Measurements from ENCODE around the gene SF3B5.
"Not testable (repeated sequence)": the region's sequence is repeated elsewhere in the genome, so short reads cannot be mapped to it uniquely, and the experiment has no call there.

SF3B5 gene

DNA sequence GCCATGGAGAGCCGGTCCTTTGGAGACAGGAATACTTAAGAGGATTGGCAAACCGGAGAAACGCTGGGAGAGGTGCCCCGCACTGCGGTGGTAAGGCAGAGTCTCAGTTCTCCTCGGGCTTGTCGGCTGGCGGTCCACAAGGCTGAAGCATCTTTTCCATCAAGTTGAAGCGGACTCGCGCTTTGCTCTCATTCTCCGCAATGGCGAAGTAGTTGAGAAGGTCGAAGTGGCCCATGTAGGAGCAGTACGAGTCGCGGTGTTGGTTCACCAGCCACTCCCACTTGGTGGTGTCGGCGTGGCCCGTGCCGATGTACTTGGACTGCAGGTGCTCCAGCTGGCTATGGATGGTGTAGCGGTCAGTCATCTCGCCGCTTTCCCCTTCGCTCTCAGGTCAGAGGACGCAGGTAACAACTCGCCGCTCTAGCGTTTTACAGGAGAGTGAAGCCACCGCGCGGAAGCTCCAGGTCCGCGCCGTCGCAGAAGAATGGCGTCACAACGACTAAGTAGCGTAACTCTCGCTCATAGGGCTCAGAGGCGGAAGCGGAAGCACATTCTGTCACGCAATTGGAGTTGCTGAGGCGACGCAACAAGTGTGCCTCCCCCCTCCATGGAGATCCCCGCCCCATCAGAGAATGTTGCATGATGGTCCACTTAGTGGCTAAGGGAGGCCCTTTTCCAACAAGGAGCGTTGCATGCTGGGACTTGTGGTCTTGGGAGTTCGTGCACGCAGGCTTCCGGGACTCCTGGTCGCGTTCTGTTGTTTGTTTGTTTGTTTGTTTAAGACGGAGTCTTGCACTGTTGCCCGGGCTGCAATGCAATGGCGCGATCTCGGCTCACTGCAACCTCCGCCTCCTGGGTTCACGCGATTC, at the start of gene SF3B5:
TSS of gene SF3B5 (minus strand) at position 440 of the 869 bp plus-strand sequence. CDS start at position 364, 76 bp downstream.
- DNase-seq = peak; percentile 98

DNA sequence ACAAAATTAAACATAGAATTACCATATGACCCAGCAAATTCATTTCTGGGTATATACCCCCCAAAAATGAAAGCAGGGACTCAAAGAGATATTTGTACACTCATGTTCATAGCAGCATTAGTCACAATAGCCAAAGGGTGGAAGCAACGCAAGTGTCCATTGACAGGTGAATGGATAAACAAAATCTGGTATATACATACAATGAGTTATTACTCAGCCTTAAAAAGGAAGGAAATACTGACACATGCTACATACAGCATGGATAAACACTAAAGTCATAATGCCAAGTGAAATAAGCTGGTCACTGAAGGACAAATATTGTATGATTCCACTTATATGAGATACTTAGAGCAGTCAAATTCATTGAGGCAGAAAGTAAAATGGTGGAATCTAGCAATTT, 49.6 kb upstream of the SF3B5 start:
- no peak for DNase-seq

DNA sequence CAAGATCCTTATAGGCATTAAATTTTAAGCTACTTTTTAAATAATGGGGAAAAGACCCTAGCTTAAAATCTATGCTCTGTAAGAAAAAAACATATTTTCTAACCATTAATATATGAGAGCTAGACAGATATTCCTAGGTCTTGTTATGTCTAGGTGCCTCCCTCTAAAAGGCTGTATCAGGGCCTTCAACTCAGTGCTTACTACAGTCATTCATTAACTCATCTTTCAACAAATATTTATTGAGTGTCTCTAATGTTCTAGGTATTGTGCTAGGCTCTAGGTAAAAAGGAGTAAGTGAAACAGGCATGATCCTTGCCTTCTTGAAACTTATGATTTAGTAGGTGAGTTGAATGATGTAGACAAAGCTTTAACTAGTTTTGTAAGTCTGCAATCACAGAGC, 48.5 kb upstream of the SF3B5 start:
- no peak for DNase-seq

GRCh38 chr6:144143106-144143505, 47.7 kb upstream of the SF3B5 start:
- no peak for DNase-seq

DNA sequence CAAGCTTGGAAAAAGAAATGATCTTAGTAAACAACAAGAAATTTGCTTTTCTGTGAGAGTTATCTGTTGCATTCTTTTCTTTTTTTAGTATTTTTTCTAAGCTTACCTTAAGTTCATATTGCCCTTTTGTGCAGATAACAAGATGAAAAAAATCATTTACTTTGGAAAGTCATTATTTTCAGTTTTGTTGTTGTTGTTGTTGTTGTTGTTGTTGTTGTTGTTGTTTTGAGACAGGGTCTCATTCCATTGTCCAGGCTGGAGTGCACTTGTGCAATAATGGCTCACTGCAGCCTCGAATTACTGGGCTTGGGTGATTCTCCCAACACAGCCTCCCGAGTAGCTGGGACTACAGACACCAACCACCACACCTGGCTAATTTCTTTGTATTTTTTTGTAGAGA, 46.1 kb upstream of the SF3B5 start:
- DNase-seq = no peak

DNA sequence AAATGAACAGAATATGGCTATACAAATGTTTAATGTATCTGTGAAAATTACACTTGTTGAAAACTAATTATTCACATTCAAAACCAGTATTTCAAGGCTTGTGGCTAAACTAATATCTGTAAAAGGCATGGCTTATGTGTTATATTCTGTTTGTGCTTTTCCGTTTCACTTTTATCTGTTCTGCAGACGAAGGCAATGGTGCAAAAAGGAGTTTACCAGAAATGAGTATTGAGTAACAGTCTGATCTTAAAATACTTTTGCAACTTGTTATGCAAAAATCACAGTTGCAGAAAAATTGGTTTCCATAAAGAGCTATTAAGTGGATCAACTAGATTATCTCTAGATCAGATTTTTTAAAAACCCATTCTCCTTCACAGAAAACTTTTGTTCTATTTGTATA, 45.5 kb upstream of the SF3B5 start:
- DNase-seq = no peak

DNA sequence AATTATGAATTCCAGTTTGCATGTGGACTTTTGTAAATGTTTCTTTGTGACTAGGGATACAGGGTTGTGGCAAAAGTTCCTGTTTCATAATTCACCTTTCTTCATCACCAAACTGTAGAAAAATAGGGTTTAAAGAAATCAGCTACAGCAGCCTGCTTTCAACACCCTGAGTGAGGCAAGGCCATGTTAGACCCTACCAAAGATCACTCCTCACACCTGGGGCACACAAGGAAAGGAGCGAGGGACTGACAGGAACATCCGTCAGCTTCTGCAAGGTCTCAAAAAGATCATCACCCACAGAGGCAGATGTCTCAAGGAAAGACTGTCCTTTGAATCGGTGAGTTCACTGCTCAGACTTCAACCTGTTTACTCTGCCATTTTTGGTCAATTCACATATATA, 44.4 kb upstream of the SF3B5 start:
- no peak for DNase-seq

DNA sequence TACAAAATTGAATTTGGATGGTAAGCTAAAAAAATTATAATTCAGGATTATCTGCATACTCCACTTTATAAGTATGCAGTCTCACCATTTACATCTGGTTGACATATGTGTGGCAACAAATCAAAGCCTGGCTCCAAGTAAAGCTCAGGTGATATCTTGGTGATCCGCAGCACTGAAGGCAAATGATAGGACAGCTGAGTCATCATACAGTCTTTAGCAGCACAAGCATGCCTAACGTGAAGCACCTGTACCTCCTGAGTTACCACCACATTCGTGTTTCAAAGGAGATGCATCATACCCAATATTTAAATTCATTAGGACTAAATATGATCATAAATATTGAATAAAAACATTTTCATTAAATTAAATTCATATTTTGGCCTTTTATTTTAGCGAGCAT, 43.2 kb upstream of the SF3B5 start:
- DNase-seq = no peak

GRCh38 chr6:144134737-144135136, 39.4 kb upstream of the SF3B5 start:
- DNase-seq = no peak

DNA sequence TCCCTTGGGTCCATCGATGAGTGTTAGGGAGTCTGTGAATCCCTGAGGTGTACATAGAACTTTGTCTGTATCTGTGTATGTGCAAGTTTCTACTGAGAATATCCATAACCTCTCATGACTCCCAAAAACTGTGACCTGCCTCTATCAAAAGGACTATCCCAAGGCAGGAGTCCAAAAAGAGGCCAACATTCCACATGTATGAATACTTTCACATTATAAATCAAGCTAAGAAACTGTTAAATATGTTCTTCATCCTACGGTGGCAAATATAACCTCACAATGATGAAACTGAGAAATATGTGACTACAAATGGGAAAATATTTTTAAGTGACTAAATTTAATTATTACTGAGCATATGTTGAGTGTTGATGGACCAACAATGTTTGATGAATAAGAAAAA, 38.8 kb upstream of the SF3B5 start:
- no peak for DNase-seq

GRCh38 chr6:144133225-144133821, 38.0 kb upstream of the SF3B5 start:
- DNase-seq = no peak

DNA sequence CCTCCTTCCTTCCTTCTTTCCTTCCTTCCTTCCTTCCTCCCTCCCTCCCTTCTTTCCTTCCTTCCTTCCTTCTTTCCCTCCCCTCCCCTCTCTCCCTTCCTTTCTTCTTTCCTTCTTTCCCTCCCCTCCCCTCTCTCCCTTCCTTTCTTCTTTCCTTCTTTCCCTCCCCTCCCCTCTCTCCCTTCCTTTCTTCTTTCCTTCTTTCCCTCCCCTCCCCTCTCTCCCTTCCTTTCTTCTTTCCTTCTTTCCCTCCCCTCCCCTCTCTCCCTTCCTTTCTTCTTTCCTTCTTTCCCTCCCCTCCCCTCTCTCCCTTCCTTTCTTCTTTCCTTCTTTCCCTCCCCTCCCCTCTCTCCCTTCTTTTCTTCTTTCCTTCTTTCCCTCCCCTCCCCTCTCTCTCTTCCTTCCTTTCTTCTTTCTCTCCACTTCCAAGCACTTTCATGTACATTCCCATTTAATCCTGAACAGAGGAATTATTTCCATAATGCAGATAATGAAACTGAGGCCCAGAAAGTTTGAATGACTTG, 36.9 kb upstream of the SF3B5 start:
- not testable (repeated sequence) for DNase-seq

DNA sequence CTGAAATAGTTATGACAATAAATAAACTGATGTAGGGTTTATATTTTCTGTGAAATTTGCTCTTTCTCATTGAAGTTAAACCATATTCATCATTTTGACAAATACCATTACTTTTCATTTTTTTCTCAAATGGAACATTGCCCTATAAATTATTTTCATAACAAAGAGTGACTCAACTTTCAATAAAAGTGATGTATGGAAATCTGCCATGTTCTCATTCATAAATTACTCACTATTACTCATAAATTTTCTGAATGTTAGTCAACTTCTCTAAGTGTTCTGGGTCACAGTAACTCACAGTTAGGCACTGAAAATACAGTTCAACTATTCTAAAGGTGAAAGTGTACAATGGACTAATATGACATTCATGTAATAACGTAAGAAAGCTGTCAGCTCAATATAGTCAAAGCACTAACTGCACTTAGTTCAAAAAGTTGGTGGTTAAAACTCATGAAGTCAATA, 35.9 kb upstream of the SF3B5 start:
- DNase-seq = no peak

DNA sequence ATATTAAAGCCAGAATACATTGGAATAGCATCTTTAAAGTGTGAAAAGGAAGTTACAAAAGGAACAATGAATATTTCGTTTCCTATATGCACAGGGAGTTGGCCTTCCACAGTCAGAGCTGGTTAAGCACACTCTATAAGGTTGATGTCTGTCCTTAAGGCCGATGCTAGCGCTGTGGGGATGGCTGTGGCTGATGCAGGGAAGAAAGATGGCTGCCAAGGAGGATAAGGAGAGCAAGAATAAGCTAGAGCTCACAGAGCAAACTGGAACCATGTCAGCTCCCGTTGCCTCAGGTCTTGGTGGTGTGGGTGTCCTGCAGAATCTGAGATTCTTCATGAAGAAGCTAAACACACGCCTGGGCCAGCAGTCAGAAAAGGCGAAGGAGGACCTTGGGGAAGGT, 34.1 kb upstream of the SF3B5 start:
- no peak for DNase-seq

- no peak for DNase-seq
These were observed 31.7 kb upstream of the SF3B5 start for GRCh38 chr6:144127097-144127496.

- DNase-seq = no peak
These were observed 28.5 kb upstream of the SF3B5 start for GRCh38 chr6:144123836-144124235.

DNA sequence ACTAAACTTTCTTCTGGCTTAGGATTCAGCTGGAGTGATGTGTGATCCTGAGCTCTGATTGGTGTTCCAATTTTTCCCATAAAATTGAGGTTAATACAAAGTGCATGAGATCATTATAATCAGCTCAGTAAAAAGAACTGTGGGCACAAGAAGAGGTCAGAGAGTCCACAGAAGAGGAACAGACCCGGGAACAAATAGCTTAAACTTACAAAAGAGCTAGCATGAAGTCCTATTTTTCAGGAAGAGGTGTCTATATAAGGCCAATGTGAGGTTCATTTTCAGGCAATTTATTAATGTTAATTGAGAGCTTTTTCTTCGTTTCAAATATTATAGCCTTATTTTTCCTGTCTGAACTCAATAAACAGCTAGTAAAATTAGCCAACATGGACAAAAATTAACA, 28.0 kb upstream of the SF3B5 start:
- no peak for DNase-seq

DNA sequence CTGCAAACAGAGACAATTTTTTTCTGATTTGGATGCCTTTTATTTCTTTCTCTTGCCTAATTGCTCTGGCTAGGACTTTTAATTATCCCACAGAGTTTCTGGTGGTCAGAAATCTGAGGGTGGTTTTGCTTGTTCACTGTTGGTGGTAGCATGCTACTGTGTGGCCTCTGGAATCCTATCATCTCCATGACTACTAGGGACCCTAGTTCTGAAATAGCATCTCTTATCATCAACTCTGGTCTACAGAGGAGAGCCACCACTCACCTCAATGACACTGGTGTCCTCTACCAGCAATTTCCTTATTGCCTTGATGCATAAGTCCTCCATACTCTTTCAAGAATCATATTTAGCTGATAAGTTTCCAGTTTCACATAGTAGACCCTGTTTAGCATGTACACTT, 27.5 kb upstream of the SF3B5 start:
- no peak for DNase-seq

- no peak for DNase-seq
These were observed 24.0 kb upstream of the SF3B5 start for GRCh38 chr6:144119376-144119775.

DNA sequence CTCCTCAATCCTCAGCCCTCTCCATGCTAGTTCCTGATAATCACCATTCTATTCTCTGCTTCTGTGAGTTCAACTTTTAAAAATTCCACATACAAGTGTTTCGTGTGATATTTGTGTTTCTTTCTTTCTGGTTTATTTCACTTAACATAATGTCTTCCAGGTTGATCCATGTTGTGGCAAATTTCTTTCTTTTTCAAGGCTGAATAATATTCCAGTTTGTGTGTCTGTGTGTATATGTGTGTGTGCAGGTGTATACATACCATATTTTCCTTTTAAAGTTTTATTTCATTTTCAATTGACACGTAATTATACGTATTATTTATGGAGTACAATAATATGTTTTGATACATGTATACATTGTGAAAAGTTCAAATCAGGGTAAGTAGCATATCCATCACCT, 19.8 kb upstream of the SF3B5 start:
- DNase-seq = no peak

- DNase-seq = no peak
These were observed 18.0 kb upstream of the SF3B5 start for GRCh38 chr6:144113366-144113765.

GRCh38 chr6:144110210-144110609, 14.8 kb upstream of the SF3B5 start:
- DNase-seq = no peak

DNA sequence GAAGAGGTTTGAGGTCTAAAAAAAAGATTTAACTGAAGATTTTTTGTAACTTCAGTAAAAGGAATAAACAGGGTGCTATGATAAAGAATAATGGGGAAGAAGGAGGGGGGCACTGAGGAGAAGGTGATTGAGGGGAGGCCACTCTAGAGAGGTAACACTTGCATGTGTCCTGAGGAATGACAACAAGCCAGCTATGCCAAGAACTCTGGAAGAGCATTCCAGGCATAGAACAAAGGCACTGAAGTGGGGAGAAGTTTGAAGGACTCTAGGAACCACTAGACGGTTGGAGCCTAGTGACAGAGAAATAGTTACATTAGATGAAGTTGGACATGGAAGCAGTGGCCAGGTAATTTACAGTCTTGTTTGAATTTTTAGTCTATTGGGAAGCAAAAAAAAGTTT, 10.8 kb upstream of the SF3B5 start:
- no peak for DNase-seq

GRCh38 chr6:144104898-144105487, 9.6 kb upstream of the SF3B5 start:
- no peak for DNase-seq
